AG09309 (cell line): ENCODE data around the gene ESPNL.
"Not testable (repeated sequence)": the region's sequence is repeated elsewhere in the genome, so short reads cannot be mapped to it uniquely, and the experiment has no call there.

ENCODE experiments used
- DNase-seq: peaks from one replicate; pipeline ENCODE4 v3.0.0-alpha.2; 2010; ENCODE audit warnings: low read depth
- H3K4me3 ChIP-seq: 2 replicates; pipeline ENCODE4 v1.5.1; 2011; ENCODE audit warnings: mild to moderate bottlenecking, low read depth, low read length, moderate library complexity; ENCODE audit not compliant: control insufficient read depth
- CTCF ChIP-seq: IDR thresholded peaks from 2 replicates; pipeline ENCODE4 v1.5.1; 2011; ENCODE audit warnings: mild to moderate bottlenecking, low read depth, low read length, inconsistent platforms; ENCODE audit not compliant: insufficient read depth, control insufficient read depth; ENCODE audit errors: missing control alignments

Gene ESPNL

GRCh38 chr2:238107525-238108422 lies 7.6 kb downstream of the ESPNL start:
- no peak for DNase-seq
- TF ChIP-seq CTCF: no peak
- H3K4me3 ChIP-seq: no peak overlapping the region

GRCh38 chr2:238108423-238109183 lies 8.5 kb downstream of the ESPNL start:
- H3K4me3 ChIP-seq: no peak overlapping the region
- DNase-seq: no peak
- TF ChIP-seq CTCF: no peak

GRCh38 chr2:238113611-238114010 lies 13.5 kb downstream of the ESPNL start:
- no peak for TF ChIP-seq CTCF
- no peak overlapping the region for H3K4me3 ChIP-seq
- no peak for DNase-seq

GRCh38 chr2:238114331-238114841 lies 14.2 kb downstream of the ESPNL start:
- no peak for DNase-seq
- H3K4me3 ChIP-seq: no peak overlapping the region
- TF ChIP-seq CTCF: no peak

- TF ChIP-seq CTCF: no peak
- no peak overlapping the region for H3K4me3 ChIP-seq
- DNase-seq: no peak
Measured at GRCh38 chr2:238114851-238115660, 14.9 kb downstream of the ESPNL start.

- H3K4me3 ChIP-seq, DNase-seq: not testable (repeated sequence)
Measured at GRCh38 chr2:238115709-238116108, 15.6 kb downstream of the ESPNL start.
